ENCODE measurements around the gene EPS8L3. TPM values are rescaled to one million over a fixed set of nuclear protein-coding genes. Genes with fewer than 3 reads are reported as not detected.
A peak's percentile ranks its signal among the peaks of the same experiment; 100 is the strongest.

Gene EPS8L3
- total and polyA plus RNA-seq, 9 of the 15 experiments (the other 6 are each of a cell fraction or from before 2014, with no cell fraction given) = 0.09 to 0.42 (median 0.14) TPM; not detected in 5

DNA sequence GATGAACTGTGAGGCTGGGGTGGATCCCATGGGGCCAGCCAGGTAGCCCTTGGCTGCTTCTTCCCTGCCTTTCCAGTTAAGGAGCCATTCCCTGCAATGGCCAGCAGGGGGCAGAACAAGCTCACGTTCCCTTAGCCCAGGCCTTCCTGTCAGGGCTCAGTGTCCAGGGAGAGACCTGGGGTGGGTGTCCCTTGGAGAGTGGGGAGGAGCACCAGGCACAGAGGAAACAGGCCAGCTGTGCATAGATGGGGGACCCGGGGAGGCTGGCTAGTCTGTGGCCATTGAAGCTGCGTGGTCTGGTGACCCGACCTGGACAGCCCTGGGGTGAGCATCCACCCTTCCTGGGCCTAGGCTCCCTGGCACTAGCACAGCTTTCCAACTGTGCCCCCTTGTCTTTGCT is 13.2 kb upstream of the EPS8L3 start (continued):
- TF ChIP-seq, protein P1, sequence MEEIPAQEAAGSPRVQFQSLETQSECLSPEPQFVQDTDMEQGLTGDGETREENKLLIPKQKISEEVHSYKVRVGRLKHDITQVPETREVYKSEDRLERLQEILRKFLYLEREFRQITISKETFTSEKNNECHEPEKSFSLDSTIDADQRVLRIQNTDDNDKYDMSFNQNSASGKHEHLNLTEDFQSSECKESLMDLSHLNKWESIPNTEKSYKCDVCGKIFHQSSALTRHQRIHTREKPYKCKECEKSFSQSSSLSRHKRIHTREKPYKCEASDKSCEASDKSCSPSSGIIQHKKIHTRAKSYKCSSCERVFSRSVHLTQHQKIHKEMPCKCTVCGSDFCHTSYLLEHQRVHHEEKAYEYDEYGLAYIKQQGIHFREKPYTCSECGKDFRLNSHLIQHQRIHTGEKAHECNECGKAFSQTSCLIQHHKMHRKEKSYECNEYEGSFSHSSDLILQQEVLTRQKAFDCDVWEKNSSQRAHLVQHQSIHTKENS (CRISPR knock-in tag; IDR thresholded peaks at IDR 0.05) = no peak
- TF ChIP-seq HNRNPLL (IDR thresholded peaks at IDR 0.05; ENCODE audit: low read depth, low read length, poor library complexity, severe bottlenecking) (no peak), ZNF134 (CRISPR knock-in tag; conservative IDR thresholded peaks at IDR 0.05) (no peak), MIER1 (IDR thresholded peaks at IDR 0.05; ENCODE audit: low read depth) (no peak), STAT5B (CRISPR knock-in tag; IDR thresholded peaks at IDR 0.05) (no peak), CXXC5 (CRISPR knock-in tag; IDR thresholded peaks at IDR 0.05) (peak; percentile 19; the same call in 1 of the 2 replicates), KLF6 (CRISPR knock-in tag; IDR thresholded peaks at IDR 0.05; ENCODE audit: borderline replicate concordance) (no peak), GATAD2B (IDR thresholded peaks at IDR 0.05; ENCODE audit: borderline replicate concordance) (no peak; the same call in 1 of the 2 replicates), DIDO1 (tag; IDR thresholded peaks at IDR 0.05; ENCODE audit: low read depth) (no peak), RFX7 (CRISPR knock-in tag; IDR thresholded peaks at IDR 0.05) (no peak), MYC (IDR thresholded peaks at IDR 0.05; ENCODE audit: low read depth, low read length) (peak; percentile 42; the same call in 1 of the 2 replicates), MYC (CRISPR knock-in tag; IDR thresholded peaks at IDR 0.05; ENCODE audit: borderline replicate concordance, low read depth) (no peak), DACH1 (IDR thresholded peaks at IDR 0.05; ENCODE audit: partially characterized antibody) (no peak), NEUROD1 (IDR thresholded peaks at IDR 0.05; ENCODE audit: borderline replicate concordance, low read depth, low read length, partially characterized antibody) (no peak)
- TF ChIP-seq, protein P2, sequence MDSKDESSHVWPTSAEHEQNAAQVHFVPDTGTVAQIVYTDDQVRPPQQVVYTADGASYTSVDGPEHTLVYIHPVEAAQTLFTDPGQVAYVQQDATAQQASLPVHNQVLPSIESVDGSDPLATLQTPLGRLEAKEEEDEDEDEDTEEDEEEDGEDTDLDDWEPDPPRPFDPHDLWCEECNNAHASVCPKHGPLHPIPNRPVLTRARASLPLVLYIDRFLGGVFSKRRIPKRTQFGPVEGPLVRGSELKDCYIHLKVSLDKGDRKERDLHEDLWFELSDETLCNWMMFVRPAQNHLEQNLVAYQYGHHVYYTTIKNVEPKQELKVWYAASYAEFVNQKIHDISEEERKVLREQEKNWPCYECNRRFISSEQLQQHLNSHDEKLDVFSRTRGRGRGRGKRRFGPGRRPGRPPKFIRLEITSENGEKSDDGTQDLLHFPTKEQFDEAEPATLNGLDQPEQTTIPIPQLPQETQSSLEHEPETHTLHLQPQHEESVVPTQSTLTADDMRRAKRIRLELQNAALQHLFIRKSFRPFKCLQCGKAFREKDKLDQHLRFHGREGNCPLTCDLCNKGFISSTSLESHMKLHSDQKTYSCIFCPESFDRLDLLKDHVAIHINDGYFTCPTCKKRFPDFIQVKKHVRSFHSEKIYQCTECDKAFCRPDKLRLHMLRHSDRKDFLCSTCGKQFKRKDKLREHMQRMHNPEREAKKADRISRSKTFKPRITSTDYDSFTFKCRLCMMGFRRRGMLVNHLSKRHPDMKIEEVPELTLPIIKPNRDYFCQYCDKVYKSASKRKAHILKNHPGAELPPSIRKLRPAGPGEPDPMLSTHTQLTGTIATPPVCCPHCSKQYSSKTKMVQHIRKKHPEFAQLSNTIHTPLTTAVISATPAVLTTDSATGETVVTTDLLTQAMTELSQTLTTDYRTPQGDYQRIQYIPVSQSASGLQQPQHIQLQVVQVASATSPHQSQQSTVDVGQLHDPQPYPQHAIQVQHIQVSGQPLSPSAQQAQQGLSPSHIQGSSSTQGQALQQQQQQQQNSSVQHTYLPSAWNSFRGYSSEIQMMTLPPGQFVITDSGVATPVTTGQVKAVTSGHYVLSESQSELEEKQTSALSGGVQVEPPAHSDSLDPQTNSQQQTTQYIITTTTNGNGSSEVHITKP (IDR thresholded peaks at IDR 0.05; ENCODE audit: partially characterized antibody) = no peak
- TF ChIP-seq, protein P3, sequence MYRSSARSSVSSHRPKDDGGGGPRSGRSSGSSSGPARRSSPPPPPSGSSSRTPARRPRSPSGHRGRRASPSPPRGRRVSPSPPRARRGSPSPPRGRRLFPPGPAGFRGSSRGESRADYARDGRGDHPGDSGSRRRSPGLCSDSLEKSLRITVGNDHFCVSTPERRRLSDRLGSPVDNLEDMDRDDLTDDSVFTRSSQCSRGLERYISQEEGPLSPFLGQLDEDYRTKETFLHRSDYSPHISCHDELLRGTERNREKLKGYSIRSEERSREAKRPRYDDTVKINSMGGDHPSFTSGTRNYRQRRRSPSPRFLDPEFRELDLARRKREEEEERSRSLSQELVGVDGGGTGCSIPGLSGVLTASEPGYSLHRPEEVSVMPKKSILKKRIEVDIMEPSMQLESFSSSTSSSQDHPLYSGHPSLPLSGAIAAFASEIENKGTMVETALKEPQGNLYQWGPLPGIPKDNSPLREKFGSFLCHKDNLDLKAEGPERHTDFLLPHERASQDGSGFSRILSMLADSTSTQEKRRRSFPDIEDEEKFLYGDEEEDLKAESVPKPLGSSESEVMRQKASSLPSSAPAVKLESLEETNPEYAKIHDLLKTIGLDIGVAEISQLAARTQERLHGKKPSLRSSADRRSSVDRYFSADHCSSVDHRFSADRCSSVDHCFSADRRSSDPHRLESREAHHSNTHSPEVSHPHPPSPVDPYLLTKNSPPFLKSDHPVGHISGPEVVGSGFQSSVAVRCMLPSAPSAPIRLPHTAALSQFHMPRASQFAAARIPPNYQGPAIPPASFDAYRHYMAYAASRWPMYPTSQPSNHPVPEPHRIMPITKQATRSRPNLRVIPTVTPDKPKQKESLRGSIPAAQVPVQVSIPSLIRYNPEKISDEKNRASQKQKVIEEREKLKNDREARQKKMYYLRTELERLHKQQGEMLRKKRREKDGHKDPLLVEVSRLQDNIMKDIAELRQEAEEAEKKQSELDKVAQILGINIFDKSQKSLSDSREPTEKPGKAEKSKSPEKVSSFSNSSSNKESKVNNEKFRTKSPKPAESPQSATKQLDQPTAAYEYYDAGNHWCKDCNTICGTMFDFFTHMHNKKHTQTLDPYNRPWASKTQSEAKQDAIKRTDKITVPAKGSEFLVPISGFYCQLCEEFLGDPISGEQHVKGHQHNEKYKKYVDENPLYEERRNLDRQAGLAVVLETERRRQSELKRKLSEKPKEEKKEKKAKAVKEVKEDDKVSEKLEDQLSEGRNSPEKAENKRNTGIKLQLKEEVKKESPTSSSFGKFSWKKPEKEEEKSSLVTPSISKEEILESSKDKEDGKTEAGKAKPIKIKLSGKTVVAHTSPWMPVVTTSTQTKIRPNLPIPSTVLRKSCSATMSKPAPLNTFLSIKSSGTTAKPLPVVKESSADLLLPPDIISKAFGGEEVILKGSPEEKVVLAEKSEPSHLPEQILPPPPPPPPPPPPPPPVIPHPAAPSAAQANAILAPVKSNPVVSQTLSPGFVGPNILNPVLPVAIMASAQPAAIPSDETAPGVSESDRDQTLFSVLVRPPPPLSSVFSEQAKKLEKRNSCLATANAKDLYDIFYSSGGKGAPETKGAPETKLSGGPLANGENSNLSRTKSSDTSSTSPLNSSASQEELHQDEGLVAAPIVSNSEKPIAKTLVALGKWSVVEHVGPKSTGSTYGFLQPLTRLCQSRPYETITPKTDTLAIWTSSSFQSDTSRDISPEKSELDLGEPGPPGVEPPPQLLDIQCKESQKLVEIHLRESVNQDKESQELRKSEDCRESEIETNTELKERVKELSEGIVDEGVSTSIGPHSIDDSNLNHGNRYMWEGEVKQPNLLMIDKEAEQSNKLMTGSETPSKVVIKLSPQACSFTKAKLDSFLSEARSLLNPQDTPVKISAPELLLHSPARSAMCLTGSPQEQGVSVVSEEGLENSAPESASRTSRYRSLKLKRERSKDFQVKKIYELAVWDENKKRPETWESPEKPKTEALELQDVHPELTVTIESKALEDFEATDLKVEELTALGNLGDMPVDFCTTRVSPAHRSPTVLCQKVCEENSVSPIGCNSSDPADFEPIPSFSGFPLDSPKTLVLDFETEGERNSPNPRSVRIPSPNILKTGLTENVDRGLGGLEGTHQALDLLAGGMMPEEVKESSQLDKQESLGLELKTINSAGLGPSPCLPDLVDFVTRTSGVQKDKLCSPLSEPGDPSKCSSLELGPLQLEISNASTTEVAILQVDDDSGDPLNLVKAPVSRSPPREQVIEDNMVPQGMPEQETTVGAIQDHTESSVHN (IDR thresholded peaks at IDR 0.05; ENCODE audit: borderline replicate concordance in 1 of 2, low read depth in 1 of 2) = no peak
